NCI-H510A treated with DMSO at 0.1 percent for 48 hours (cell line): Measurements from ENCODE around the gene PDCD1.

ENCODE experiments used
- DNase-seq: peaks from one replicate; lab custom pipeline; 2025; lab: John Stamatoyannopoulos, UW

Gene PDCD1

DNA sequence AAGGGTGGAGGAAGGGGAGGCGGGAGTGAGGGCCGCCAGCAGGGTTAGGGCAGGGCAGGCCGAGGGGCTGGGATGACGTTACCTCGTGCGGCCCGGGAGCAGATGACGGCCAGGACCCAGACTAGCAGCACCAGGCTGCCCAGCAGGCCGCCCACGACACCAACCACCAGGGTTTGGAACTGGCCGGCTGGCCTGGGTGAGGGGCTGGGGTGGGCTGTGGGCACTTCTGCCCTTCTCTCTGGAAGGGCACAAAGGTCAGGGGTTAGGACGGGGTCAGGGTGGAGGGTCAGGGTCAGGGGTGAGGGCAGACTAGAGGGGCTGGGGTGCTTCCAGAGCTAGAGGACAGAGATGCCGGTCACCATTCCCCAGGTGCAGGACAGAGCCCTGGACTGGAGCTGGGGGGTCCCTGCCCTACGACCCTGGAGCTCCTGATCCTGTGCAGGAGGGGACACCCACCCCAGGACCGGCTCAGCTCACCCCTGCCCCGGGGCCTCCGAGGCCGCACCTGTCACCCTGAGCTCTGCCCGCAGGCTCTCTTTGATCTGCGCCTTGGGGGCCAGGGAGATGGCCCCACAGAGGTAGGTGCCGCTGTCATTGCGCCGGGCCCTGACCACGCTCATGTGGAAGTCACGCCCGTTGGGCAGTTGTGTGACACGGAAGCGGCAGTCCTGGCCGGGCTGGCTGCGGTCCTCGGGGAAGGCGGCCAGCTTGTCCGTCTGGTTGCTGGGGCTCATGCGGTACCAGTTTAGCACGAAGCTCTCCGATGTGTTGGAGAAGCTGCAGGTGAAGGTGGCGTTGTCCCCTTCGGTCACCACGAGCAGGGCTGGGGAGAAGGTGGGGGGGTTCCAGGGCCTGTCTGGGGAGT lies 6.3 kb downstream of the PDCD1 start:
- no peak for DNase-seq

DNA sequence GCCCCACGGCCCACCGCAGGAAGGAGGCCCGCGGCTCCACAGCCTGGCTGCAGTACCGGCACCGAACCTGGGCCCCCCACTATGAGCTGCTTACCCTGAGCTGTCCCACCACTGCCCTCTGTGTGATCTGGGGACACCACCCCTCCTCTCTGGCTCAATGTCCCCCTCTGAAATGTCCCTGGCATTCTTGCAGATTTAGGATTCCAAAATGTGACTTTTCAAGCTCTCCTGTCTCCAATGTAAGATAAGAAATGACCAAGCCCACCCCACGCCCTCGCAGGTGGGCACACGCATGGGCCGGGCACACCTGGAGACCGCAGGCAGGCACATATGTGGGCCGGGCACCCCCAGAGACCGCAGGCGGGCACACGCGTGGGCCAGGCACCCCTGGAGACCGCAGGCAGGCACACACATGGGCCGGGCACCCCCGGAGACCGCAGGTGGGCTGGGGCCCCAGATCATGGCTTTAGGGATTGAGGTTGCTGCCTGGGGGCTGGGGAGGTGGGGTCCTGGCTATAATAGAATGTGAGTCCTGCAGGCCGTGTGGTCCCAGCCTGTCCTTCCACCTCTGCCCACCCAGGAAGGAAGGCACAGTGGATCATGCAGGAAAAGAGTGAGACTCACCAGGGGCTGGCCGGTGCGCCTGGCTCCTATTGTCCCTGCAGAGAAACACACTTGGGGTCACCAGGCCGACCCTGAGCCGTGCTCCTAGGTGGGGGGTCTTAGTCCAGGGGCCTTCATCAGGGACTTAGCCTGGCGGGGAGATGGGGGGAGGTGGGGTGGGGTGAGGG lies 7.2 kb downstream of the PDCD1 start:
- no peak for DNase-seq

DNA sequence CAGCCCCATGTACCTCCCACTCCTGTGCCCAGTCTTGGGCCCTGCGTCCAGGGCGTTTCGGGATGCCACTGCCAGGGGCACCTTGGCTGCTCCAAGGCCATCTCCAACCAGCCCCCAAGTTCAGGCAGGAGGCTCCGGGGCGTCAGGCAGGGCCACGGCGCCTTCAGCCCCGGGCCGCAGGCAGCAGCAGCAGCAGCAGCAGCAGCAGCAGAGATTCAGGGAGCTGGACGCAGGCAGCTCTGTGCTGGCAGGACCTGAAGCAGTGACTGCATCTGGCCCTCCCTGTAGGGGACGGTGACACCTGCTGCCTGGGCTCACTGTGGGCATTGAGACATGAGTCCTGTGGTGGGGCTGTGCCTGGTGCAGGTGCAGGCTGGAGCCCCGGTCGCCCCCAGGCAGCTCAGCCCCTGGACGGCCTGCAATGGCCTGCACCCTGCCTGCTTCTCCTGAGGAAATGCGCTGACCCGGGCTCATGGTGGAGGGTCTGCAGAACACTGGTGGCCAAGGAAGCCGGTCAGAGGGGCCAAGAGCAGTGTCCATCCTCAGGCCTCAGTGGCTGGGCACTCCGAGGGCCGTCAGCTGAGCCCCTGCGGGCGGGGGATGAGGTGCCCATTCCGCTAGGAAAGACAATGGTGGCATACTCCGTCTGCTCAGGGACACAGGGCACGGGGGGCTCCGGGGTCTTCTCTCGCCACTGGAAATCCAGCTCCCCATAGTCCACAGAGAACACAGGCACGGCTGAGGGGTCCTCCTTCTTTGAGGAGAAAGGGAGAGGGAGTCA lies 8.0 kb downstream of the PDCD1 start:
- no peak for DNase-seq

DNA sequence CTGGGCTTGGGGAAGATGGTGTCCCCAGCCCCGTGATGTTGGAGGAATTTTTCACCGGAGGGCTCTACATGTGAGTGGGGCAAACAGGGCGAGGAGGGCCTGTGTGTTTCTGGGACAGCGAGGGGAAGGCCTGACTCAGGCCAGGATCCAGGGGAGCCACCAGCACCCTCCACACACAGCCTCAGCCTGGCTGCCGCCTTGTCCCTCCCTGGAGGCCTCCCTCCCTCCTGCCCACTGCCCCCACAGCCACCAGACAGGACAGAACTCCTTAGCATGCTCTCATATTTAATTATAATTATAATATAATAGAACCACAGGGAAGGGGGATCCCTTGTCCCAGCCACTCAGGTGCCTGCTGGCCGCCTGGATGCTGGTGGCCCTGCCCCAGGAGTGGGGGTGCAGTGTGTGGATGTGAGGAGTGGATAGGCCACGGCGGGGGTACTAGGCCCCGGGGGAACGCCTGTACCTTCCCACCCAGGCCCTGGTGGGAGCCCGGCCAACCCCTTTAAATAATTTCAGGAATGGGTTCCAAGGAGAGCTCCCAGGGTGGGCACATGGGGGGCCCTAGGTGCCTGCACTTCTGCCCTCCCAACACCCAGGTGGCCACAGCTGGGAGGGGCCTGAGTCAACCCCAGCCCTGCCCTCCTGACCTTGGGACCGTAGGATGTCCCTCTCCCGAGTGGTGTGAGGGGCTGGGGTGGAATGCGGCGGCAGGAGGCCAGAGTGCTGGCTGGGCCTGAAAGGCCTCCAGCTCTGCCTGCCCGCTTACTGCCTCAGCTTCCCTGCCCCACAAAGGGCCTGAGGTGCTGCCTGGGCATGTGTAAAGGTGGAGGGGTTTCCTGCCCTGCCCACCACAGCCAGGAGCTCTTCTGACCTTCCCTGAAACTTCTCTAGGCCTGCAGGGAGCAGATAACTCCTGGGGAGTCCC lies 8.8 kb downstream of the PDCD1 start:
- DNase-seq, result no peak

DNA sequence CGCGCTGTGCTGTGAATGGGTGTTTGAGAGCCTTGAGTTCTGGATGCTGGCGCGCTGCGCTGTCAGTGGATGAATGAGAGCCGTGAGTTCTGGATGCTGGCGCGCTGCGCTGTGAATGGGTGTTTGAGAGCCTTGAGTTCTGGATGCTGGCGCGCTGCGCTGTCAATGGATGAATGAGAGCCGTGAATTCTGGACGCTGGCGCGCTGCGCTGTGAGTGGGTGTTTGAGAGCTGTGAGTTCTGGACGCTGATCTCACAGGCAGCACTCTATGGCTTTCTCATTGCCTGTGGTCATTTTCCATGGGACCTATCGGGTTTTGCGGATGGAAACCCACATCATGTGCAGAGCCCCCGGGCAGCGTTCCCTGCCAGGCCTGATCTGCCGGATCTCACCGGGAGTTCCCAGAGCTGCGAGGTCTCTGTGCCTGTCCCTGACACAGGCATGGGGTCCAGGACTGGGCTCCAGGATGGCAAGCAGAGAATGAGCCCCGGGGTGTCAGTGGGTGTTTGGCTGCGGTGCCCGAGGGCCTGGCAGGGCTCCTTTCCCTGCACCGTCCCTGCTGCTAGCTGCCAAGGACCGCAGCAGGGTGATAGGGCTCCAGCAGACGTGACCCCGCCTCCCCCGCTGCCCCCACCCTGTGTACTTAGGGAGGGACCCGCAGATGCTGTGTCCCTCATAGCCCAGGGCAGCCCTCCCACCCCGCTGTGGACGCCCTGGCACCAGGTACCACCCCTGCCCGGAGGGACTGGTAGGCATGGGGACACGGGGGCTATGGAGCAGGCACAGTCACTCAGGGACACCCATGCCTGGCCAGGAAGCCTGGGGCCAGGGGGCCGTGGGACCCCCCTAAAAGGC lies 9.7 kb downstream of the PDCD1 start:
- DNase-seq, result no peak

DNA sequence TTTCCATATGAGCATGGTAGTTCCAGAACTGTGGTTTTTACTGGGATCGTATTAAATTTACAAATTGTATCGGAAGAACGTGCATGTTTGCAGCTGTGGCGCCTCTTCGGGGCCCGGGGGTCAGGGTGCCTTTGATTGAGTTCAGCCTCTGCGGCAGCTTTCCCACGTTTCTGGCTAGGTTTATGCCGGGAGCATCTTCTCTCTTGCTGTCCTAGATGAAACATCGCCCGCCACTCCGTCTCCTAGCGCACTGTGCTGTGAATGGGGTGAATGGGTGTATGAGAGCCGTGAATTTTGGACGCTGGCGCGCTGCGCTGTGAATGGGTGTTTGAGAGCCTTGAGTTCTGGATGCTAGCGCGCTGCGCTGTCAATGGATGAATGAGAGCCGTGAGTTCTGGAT lies 12.3 kb downstream of the PDCD1 start:
- no peak for DNase-seq

DNA sequence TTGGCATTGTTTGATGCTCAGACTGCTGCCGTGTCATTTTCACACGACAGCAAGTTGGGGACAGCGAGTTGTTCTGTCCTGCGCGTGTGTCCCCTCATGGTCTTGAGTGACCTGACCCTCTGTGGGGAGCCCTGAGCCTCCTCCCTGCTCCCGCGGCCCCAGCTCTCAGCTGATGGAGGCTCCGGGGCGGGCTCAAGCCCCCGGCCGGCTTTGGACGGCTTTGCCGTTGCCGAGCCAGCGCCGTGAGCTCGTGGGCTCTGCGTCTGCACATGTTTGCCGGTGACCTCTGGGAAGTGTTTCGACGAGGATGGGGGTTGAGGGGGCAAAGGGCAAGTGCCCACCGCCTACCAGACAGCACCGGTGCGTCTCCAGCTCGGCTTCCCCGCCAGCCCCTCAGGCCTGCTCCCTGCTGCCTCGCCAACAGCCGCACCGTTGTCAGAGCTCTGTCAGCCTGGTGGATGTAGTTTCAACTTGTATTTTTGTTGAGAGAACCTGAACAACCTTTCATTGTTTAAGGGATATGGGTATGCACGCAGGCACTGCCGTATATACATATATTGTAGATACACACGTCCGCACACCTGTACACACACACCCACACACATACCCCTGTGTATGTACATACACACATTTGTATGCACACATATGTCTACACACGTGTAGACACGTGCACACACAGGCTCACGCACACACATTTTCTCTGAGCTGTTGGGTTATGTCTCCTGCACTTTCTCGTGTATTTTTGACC lies 13.7 kb downstream of the PDCD1 start:
- no peak for DNase-seq

DNA sequence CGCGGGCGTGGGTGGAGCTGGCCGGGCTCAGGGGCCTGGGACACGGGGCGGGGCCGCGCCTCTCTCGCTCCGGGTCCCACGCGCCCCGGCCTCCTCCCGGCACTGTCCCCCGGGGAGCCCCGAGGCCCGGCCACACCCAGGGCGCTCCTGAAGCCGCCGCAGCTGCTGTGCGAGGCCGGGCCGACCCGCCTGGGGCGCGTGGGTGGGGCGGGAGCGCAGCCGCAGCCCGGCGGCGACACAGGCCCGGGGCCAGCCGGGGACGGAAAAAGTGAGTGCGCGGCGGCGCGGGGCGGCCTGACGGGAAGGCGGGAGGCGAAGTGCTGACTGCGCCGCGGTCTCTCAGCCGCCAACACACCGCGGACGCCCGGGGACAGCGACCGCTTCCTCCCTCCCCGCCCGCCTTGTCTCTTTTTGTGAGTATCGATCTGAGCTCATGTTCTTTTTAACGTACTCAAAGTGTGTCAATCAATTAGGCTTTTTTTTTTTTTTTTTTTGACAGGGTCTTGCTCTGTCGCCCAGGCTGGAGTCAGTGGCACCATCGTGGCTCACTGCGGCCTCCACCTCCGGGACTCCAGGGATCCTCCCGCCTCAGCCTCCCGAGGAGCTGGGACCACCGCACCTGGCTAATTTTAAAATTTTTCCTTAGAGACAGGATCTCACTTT lies 14.5 kb downstream of the PDCD1 start:
- DNase-seq, result no peak

DNA sequence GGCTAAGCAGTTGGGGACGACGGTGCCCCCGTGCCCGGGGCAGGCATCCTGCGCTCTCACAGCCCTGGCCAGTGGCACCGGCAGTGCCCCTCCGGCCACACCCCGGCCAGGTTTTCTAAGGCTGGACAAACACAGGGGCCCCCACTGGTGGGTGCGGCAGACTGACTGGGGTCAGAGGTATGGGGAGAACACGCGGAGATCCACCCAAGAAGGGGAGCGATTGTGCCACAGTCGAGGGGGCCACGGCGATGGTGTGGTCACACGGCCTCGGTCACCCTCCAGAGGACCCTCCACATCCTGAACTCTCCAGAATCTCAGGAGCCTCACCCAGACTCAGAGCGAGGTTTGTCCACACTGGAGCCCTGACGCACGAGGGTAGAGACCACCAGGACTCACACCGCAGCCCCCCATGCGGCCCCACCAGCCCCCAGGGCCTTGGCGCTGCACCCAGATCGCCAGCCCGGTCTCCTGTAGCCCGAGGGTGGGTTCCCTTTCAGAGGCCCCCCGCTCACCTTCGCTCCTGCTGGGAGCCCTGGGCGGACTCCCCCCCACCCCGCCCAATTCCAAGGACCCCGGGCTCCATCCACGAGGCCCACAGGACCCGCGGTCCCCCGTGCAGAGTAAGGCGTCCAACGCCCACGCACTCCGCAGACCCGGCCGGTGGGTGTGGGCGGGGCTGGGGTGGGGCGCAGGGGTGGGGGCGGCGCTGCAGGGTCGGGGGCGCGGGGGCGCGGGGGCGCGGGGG lies 15.2 kb downstream of the PDCD1 start:
- no peak for DNase-seq

DNA sequence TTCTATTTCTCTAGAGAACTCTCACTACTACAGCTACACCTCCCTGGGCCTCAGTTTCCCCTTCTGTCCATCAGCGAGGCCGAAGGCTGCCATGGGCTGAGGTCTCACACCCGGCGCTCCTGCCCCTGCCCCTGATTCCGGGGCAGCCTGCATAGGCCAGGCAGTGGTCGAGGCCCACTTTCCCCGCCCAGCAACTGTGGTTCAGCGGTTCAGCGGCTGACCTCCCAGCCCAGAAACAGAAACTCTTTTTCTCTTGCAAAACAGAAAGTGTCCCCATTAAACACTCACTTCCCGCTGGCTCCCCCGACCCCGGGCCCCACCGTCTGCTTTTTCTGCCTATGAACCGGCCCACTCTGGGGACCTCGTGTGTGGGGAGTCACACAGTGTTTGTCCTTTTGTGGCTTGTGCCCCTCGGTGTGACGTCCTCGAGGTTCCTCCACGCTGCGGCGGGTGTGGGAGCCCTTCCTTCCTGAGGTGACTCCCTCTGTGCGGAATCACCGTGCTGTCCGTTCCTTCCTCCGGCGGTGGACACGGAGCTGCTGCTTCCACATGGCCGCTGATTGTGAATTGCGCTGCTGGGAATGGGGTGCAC lies 16.0 kb downstream of the PDCD1 start:
- no peak for DNase-seq

DNA sequence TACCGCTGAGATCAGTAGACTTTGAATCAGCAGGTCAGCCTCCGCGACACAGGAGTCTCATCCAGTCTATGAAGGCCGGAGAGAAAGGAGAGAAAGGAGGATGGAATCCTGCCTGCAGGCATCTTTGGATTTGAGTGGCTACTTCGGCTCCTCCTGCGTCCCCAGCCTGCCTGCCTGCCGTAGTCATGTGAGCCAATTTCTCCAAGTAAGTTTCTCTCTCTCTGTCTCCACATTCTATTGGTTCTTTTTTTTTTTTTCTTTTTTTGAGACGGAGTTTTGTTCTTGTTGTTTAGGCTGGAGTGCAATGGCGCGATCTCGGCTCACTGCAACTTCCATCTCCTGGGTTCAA lies 16.7 kb downstream of the PDCD1 start:
- no peak for DNase-seq

DNA sequence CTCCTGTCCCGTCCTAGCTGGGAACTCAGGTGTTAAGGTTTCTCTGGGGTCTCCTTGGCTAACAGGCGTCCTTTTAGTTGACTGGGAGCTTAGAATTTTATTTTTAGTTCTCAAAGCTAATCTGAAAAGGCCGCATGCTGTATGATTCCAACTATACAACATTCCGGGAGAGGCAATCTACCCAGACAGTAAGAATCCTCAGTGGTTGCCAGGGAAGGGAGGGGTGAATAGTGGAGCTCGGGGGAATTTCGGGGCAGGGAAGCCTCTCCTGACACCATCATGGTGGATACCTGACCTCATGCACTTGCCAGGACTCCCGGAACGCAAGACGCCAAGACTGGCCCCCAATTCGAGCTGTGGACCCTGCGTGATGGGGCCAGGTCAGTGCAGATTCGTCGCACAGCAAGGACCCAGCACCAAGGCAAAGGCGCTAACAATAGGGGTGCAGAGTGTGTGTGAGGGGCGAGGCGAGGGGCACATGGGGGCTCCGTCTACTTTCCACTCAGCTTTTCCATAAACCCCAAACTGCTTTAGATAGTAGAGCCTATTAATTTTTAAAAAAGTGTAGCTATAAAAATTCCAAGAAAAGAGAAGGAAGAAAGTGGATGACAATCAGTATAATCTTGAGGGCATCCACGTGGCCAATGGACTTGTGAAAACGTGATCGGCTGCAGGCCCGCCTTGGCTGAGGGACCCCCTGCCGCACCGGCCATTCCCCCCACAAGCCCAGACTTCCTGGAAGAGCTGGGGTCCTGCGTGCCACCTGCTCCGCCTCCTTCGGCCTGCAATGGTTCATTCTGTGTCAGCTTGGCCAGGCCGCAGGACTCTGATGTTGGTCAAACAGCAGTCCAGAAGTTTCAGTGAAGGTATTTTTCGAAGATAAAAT lies 17.3 kb downstream of the PDCD1 start:
- DNase-seq, result no peak

DNA sequence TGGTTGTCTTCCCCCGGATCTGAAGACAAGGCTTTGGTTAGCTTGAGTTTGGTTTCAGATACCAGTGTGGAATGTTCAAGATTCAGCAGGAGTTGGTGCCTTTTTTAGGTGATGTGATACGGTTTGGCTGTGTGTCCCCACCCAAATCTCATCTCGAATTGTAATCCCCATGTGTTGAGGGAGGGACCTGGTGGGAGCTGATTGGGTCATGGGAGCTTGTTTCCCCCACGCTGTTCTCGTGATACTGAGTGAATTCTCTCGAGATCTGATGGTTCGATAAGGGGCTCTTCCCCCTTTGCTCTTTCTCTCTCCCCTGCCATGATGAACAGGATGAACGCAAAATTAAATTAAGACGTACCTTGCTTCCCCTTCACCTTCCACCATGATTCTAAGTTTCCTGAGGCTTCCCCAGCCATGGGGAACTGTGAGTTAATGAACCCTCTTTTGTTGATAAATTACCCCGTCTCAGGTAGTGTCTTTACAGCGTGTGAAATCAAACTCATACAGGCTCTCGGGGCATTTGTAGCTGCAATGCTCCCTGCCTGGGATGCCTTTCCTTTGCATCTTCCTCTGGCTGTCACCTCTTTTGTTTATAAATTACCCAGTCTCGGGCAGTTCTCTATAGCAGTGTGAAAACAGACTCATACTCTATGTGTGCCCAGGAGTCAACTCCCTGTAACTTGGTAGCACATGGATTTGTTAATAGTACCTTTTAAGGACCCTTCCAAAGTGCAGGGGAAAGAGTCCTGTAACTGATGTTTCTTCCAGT lies 21.3 kb downstream of the PDCD1 start:
- DNase-seq, result no peak

DNA sequence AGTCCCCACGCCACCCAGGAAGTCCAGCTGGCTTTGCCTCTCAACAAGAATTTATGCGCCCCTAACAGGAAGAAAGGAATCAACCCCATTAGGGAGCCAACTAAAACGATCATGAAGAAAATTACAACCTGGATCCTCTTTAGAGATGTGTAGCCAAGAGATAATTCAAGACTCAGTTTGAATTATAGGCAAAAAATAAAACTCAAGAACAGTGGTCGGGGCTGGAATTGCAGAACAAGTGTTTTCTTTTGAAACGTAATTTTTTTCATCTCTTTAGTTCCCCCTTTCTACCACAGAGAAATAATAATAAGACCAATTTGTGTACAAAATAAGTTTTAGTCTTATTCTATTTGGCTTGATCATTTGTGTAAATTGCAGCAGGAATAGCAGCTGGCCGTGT lies 22.4 kb downstream of the PDCD1 start:
- DNase-seq, result no peak

DNA sequence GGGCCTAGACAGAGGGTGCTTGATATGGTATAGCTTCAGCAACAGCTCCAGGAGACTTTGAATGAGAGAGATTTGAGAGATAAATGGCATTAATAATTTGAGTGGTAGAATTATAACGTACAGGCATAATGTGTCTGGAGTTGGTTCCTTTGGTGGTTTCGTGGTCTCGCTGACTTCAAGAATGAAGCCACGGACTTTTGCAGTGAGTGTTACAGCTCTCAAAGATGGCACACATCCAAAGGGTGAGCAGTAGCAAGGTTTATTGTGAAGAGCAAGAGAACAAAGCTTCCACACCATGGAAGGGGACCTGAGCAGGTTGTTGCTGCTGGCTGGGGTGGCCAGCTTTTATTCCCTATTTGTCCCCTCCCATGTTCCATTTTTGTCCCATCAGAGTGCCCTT lies 23.1 kb downstream of the PDCD1 start:
- no peak for DNase-seq

DNA sequence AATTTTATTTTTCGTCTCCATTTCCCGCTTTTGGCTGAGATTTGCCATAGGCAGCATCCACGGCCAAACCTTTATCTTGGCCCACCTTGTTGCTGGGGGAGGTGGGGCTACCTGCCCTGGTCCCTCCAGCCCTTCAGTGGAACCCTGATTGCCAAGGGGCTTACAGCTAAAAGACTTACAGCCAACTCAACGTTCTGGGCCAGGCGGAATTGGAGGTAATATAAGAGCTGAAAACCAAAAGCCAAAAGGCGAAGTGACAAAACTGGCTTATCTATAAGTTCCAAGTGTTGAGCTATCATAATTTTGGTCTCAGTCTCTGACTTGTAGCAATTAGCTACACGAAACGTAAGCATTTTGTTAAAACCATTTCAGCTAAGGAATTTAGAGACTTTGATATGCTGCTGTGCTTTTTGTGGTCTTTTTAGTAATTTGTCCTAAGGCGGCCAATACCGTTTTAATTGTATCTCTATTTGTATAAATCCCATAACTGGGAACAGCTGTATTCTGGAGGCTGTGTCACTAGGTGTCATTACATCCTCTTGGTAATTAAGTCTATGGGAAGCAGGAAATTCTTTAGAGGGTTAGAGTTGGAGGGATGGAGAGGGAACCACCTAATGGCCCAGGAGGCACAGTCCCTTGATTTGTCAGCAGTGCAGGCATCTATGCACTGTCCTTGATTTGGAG lies 24.0 kb downstream of the PDCD1 start:
- DNase-seq, result no peak
